Memory B cell (primary cell): ENCODE data around the gene CCND3.

Experiments used
- ATAC-seq: fragments of 150-1000 bp; cut with Tn5 transposase; 2 replicates; pipeline ENCODE4 v1.10.0; 2021; ENCODE audit warnings: low read depth, mild to moderate bottlenecking, moderate library complexity
- DNase-seq, 2 donors: peaks; one replicate each; pipeline ENCODE4 v3.0.0; 2022; ENCODE audit warnings: low spot score in 2 of 2
- H3K27ac Mint-ChIP-seq: one replicate; pipeline ENCODE4 v1.8.0; 2022; ENCODE audit warnings: mild to moderate bottlenecking, moderate library complexity, mixed read lengths
- H3K27me3 Mint-ChIP-seq: one replicate; pipeline ENCODE4 v1.8.0; 2022; ENCODE audit warnings: mixed read lengths
- H3K36me3 Mint-ChIP-seq: one replicate; pipeline ENCODE4 v1.8.0; 2022; ENCODE audit warnings: mild to moderate bottlenecking, mixed read lengths
- H3K4me1 Mint-ChIP-seq: one replicate; pipeline ENCODE4 v1.8.0; 2022; ENCODE audit warnings: mixed read lengths
- H3K4me3 Mint-ChIP-seq: one replicate; pipeline ENCODE4 v1.8.0; 2022; ENCODE audit warnings: mild to moderate bottlenecking, moderate library complexity, mixed read lengths
- H3K9me3 Mint-ChIP-seq: one replicate; pipeline ENCODE4 v1.8.0; 2022; ENCODE audit warnings: mixed read lengths

The CCND3 gene

DNA sequence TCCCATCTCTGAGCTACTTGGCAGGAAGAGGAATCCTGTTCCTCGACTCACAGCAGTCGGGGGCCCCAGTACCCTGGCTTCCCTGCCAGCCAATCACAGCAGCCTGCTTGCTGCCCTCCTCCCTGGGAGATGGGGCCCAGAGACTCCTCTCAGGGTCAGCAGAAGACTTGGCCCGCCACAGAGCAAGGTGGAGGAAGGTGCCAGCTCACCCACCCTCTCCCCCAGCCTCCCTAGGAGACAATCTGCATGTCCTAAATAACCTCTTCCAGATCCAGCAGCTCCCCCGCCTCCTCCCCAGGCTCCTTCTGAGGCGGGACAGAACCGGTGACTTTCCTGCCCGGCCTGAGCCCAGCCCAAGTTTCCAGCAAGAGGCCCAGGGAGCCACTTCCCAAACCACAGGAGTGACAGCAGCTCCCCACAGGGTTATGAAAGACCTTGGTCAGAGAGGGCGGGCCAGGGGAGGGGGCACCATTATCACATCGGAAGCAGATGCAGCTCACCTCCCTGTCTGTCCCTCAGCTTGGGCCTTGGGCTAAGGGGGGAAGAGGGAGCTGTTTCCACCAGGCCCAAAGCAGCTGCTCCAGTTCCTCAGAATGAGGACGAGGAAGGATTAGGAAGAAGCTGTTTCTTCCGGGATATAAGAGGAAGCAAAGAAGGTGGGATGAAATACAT, 2.3 kb downstream of the CCND3 start:
- H3K36me3 Mint-ChIP-seq: peaks cover 6% of the 10 kb centered on the region
- no peaks in the 10 kb centered on the region for H3K27me3 Mint-ChIP-seq
- H3K9me3 Mint-ChIP-seq: no peaks in the 10 kb centered on the region
- peak overlapping the region; percentile 91 for H3K4me3 Mint-ChIP-seq
- H3K27ac Mint-ChIP-seq: peak overlapping the region; percentile 81
- DNase-seq: no peak
- peaks cover 52% of the 10 kb centered on the region for H3K4me1 Mint-ChIP-seq
- no peak for ATAC-seq

- H3K4me1 Mint-ChIP-seq: peaks cover 53% of the 10 kb centered on the region
These were observed 2.9 kb downstream of the CCND3 start for GRCh38 chr6:41938590-41939175.

GRCh38 chr6:41937861-41938574, 3.6 kb downstream of the CCND3 start:
- no peak for ATAC-seq

More at GRCh38 chr6:41938590-41939175, 2.9 kb downstream of the CCND3 start:
- Mint-ChIP-seq H3K4me3 (peak overlapping the region; percentile 63), H3K27me3 (no peaks in the 10 kb centered on the region), H3K27ac (peak overlapping the region; percentile 81), H3K9me3 (no peaks in the 10 kb centered on the region), H3K36me3 (peaks cover 7% of the 10 kb centered on the region)
- no peak for ATAC-seq
- DNase-seq: no peak

GRCh38 chr6:41937472-41937860, 4.1 kb downstream of the CCND3 start:
- Mint-ChIP-seq H3K36me3 (peaks cover 10% of the 10 kb centered on the region), H3K27me3 (no peaks in the 10 kb centered on the region), H3K27ac (peak overlapping the region; percentile 12), H3K4me3 (no peak overlapping the region), H3K9me3 (no peaks in the 10 kb centered on the region), H3K4me1 (peaks cover 51% of the 10 kb centered on the region)
- no peak for DNase-seq
- ATAC-seq: no peak

More at GRCh38 chr6:41937861-41938574, 3.6 kb downstream of the CCND3 start:
- H3K36me3 Mint-ChIP-seq: peaks cover 8% of the 10 kb centered on the region
- H3K27me3 Mint-ChIP-seq: no peaks in the 10 kb centered on the region
- no peak for DNase-seq
- H3K9me3 Mint-ChIP-seq: no peaks in the 10 kb centered on the region
- peak overlapping the region; percentile 81 for H3K27ac Mint-ChIP-seq
- peaks cover 53% of the 10 kb centered on the region for H3K4me1 Mint-ChIP-seq
- no peak overlapping the region for H3K4me3 Mint-ChIP-seq

- Mint-ChIP-seq H3K4me3 (no peak overlapping the region), H3K27ac (peak overlapping the region; percentile 12), H3K4me1 (peaks cover 51% of the 10 kb centered on the region), H3K27me3 (no peaks in the 10 kb centered on the region), H3K9me3 (no peaks in the 10 kb centered on the region), H3K36me3 (peaks cover 18% of the 10 kb centered on the region)
- ATAC-seq: peak; percentile 68
- DNase-seq: peak; percentile 50 to 62
These were observed 5.4 kb downstream of the CCND3 start for GRCh38 chr6:41936073-41936837.

GRCh38 chr6:41935685-41936072, 5.9 kb downstream of the CCND3 start:
- ATAC-seq (no peak), DNase-seq (no peak)
- Mint-ChIP-seq H3K9me3 (no peaks in the 10 kb centered on the region), H3K36me3 (peaks cover 22% of the 10 kb centered on the region), H3K27me3 (no peaks in the 10 kb centered on the region), H3K4me1 (peaks cover 50% of the 10 kb centered on the region), H3K4me3 (no peak overlapping the region), H3K27ac (no peak overlapping the region)

DNA sequence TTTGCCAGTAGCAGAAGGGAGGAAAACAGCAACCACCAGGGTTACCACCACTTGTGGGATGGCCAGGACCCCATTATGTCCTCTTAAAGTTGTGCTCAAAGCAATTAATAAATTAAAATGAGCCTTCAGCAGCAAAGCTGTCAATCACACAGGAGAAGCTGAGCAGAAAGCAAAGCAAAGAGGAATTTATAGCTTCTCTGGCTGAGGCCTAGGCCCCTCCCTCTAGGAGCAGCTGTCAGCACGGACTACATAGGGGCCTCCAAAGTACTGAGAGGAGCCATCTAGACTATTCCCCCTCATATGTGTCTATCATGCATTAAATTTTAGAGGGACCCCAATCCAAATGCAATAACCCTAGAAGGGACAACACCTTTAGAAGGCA, 6.4 kb downstream of the CCND3 start:
- ATAC-seq (no peak), DNase-seq (no peak)
- Mint-ChIP-seq H3K36me3 (peaks cover 22% of the 10 kb centered on the region), H3K4me1 (peaks cover 45% of the 10 kb centered on the region), H3K4me3 (no peak overlapping the region), H3K9me3 (no peaks in the 10 kb centered on the region), H3K27ac (peak overlapping the region; percentile 75), H3K27me3 (no peaks in the 10 kb centered on the region)

- Mint-ChIP-seq H3K27ac (peak overlapping the region; percentile 75), H3K4me1 (peaks cover 40% of the 10 kb centered on the region), H3K9me3 (no peaks in the 10 kb centered on the region), H3K4me3 (no peak overlapping the region), H3K36me3 (peaks cover 22% of the 10 kb centered on the region), H3K27me3 (no peaks in the 10 kb centered on the region)
- DNase-seq (no peak), ATAC-seq (no peak)
These were observed 7.1 kb downstream of the CCND3 start for GRCh38 chr6:41934278-41935192.

GRCh38 chr6:41932378-41932777, 9.2 kb downstream of the CCND3 start:
- no peak overlapping the region for H3K4me3 Mint-ChIP-seq
- ATAC-seq (no peak), DNase-seq (no peak)
- H3K36me3 Mint-ChIP-seq: peaks cover 22% of the 10 kb centered on the region
- H3K9me3 Mint-ChIP-seq: no peaks in the 10 kb centered on the region
- peaks cover 21% of the 10 kb centered on the region for H3K4me1 Mint-ChIP-seq
- no peak overlapping the region for H3K27ac Mint-ChIP-seq
- H3K27me3 Mint-ChIP-seq: no peaks in the 10 kb centered on the region

DNA sequence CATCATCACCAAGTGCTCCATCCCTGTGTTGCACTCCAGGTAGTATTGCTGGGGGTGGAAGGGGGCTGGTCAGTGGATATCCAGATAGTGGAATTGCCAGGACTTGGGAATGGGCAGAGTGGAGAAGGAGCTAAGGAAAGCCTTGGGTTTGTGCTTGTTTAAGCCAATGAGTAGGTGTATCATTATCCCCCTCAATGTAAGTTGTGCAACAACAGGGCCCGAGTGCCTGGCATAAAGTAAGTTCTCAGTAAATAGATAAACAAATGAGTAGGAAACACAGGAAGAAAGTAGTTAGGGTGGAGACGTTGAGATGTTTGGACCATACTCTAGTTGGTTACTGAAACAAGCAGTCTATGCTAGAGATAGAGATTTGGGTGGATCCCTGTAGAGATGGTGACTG, 9.8 kb downstream of the CCND3 start:
- ATAC-seq (no peak), DNase-seq (no peak)
- peaks cover 19% of the 10 kb centered on the region for H3K4me1 Mint-ChIP-seq
- H3K4me3 Mint-ChIP-seq: no peak overlapping the region
- peak overlapping the region; percentile 28 for H3K27ac Mint-ChIP-seq
- H3K36me3 Mint-ChIP-seq: peaks cover 22% of the 10 kb centered on the region
- H3K27me3 Mint-ChIP-seq: no peaks in the 10 kb centered on the region
- H3K9me3 Mint-ChIP-seq: no peaks in the 10 kb centered on the region

DNA sequence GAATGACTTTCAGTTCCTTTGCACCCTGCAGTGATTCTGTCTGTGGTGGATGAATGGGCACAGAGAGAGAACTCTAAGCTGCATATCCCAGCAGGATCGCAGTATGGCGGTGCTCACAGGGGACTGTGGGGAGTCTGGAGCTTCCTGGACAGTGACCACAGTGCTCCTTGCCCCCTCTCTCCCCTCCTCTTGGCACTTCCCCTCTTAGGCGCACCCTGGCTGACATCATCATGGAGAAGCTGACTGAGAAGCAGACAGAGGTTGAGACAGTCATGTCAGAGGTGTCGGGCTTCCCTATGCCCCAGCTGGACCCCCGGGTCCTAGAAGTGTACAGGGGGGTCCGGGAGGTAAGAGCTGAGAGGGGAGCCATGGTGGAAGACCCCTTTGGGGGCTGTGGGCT, 11.7 kb downstream of the CCND3 start:
- no peak overlapping the region for H3K4me3 Mint-ChIP-seq
- peaks cover 16% of the 10 kb centered on the region for H3K4me1 Mint-ChIP-seq
- H3K27me3 Mint-ChIP-seq: no peaks in the 10 kb centered on the region
- ATAC-seq (no peak), DNase-seq (no peak)
- H3K9me3 Mint-ChIP-seq: no peaks in the 10 kb centered on the region
- no peak overlapping the region for H3K27ac Mint-ChIP-seq
- peaks cover 24% of the 10 kb centered on the region for H3K36me3 Mint-ChIP-seq

DNA sequence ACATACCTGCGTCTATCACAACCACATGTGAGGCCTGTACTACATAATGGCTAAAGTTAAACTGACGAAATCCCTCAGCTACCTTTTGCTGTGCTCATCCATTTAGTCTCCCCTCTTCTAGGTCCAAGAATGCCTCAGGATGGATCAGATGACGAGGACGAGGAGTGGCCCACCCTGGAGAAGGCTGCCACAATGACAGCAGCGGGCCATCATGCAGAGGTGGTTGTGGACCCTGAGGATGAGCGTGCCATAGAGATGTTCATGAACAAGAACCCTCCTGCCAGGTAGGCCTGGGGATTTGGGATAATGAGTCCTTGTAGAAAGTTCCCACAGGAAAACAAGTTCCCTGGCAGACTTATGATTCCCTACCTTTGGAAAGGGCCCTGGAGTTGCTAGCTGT, 14.4 kb downstream of the CCND3 start:
- Mint-ChIP-seq H3K4me3 (no peak overlapping the region), H3K27me3 (no peaks in the 10 kb centered on the region), H3K4me1 (peaks cover 28% of the 10 kb centered on the region), H3K36me3 (peaks cover 15% of the 10 kb centered on the region), H3K9me3 (no peaks in the 10 kb centered on the region), H3K27ac (no peak overlapping the region)
- DNase-seq (no peak), ATAC-seq (no peak)

DNA sequence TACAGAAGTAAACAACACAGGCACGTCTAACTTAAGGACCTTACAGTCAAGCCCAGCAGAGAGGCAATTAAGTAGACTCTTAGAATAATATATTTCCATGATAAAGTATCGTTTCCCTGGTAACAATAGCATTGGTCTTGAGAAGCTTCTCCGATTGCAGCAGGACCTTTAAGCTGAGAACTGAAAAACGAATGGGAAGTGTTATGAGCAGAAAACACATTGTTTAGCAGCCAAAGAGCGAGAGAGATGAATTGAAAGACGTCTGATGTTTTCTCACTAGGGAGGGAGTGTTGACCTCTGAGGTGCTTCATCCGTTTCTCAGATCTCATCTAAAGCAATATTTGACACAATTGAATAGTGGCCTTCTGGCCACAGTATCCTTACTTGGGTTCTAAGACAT, 19.5 kb downstream of the CCND3 start:
- no peak for ATAC-seq
- DNase-seq: no peak

More for the DNA sequence above, 19.5 kb downstream of the CCND3 start:
- no peaks in the 10 kb centered on the region for H3K27me3 Mint-ChIP-seq
- H3K36me3 Mint-ChIP-seq: peaks cover 5% of the 10 kb centered on the region
- H3K27ac Mint-ChIP-seq: peak overlapping the region; percentile 99
- H3K4me3 Mint-ChIP-seq: peak overlapping the region; percentile 100
- peaks cover 36% of the 10 kb centered on the region for H3K4me1 Mint-ChIP-seq
- no peaks in the 10 kb centered on the region for H3K9me3 Mint-ChIP-seq
